Measurements from ENCODE around the gene FOXS1. TPM values are rescaled to one million over a fixed set of nuclear protein-coding genes. Genes with fewer than 3 reads are reported as not detected.

FOXS1 gene
- total and polyA plus RNA-seq, 10 donors, result 1.4 to 5.7 (median 2.1) TPM

- H3K27ac ChIP-seq, result no peak overlapping the region
- H3K4me3 ChIP-seq, result no peak overlapping the region
- no peak for DNase-seq
- H3K27me3 ChIP-seq (replicated peaks in 1 of 7), result no peaks in the 10 kb centered on the region
- WGBS, 5 donors, result 51 to 66% (median 58%) methylated on average over 13 to 15 of the region's 15 CpGs
- no peak for TF ChIP-seq POLR2AphosphoS5 (IDR thresholded peaks at IDR 0.05)
- no peak for TF ChIP-seq POLR2A (IDR thresholded peaks at IDR 0.05)
- TF ChIP-seq CTCF (IDR thresholded peaks at IDR 0.05 in 8 of 11, conservative IDR thresholded peaks at IDR 0.05 in 3 of 11), result no peak
- H3K9me3 ChIP-seq, result no peaks in the 10 kb centered on the region
- peaks cover 0 to 33% (median 17%) of the 10 kb centered on the region in 6 donors for H3K4me1 ChIP-seq
- intact Hi-C loops (cut with DNase I; ENCODE audit: low total_unique reads), result no loop called here
- no peaks in the 10 kb centered on the region for H3K36me3 ChIP-seq
Observed at GRCh38 chr20:31811796-31812728, 33.3 kb downstream of the FOXS1 start.

GRCh38 chr20:31811198-31811597 is 34.2 kb downstream of the FOXS1 start:
- 90 to 95% (median 93%) methylated on average over 4 of the region's 4 CpGs for WGBS, 5 donors
- DNase-seq, result no peak
- Histone ChIP-seq H3K27ac (no peak overlapping the region), H3K4me3 (no peak overlapping the region), H3K36me3 (peaks cover 0 to 6% (median 0%) of the 10 kb centered on the region in 6 donors), H3K4me1 (peaks cover 7 to 41% (median 25%) of the 10 kb centered on the region in 6 donors), H3K9me3 (no peaks in the 10 kb centered on the region), H3K27me3 (replicated peaks in 1 of 7) (no peaks in the 10 kb centered on the region)
- intact Hi-C loops (cut with DNase I; ENCODE audit: low total_unique reads), result no loop called here
- TF ChIP-seq CTCF (IDR thresholded peaks at IDR 0.05 in 8 of 11, conservative IDR thresholded peaks at IDR 0.05 in 3 of 11) (no peak), POLR2AphosphoS5 (IDR thresholded peaks at IDR 0.05) (no peak), POLR2A (IDR thresholded peaks at IDR 0.05) (no peak)

GRCh38 chr20:31809661-31810060 is 35.7 kb downstream of the FOXS1 start:
- no peak overlapping the region for H3K27ac ChIP-seq
- TF ChIP-seq CTCF (IDR thresholded peaks at IDR 0.05 in 8 of 11, conservative IDR thresholded peaks at IDR 0.05 in 3 of 11), result no peak
- TF ChIP-seq POLR2AphosphoS5 (IDR thresholded peaks at IDR 0.05), result no peak
- TF ChIP-seq POLR2A (IDR thresholded peaks at IDR 0.05), result no peak
- H3K27me3 ChIP-seq (replicated peaks in 1 of 7), result no peaks in the 10 kb centered on the region
- 79 to 90% (median 83%) methylated on average over 3 of the region's 3 CpGs for WGBS, 5 donors
- no peak for DNase-seq
- no peak overlapping the region for H3K4me3 ChIP-seq
- peaks cover 4 to 34% (median 18%) of the 10 kb centered on the region in 6 donors for H3K4me1 ChIP-seq
- intact Hi-C loops (cut with DNase I; ENCODE audit: low total_unique reads), result no loop called here
- H3K9me3 ChIP-seq, result no peaks in the 10 kb centered on the region
- H3K36me3 ChIP-seq, result peaks cover 0 to 17% (median 0%) of the 10 kb centered on the region in 6 donors

- TF ChIP-seq POLR2AphosphoS5 (IDR thresholded peaks at IDR 0.05) (no peak), POLR2A (IDR thresholded peaks at IDR 0.05) (no peak), CTCF (IDR thresholded peaks at IDR 0.05 in 8 of 11, conservative IDR thresholded peaks at IDR 0.05 in 3 of 11) (no peak)
- H3K27me3 ChIP-seq (replicated peaks in 1 of 7), result no peaks in the 10 kb centered on the region
- H3K4me3 ChIP-seq, result no peak overlapping the region
- no peak for DNase-seq
- peaks cover 0 to 29% (median 0%) of the 10 kb centered on the region in 6 donors for H3K36me3 ChIP-seq
- H3K27ac ChIP-seq, result no peak overlapping the region
- no peaks in the 10 kb centered on the region for H3K9me3 ChIP-seq
- intact Hi-C loops (cut with DNase I; ENCODE audit: low total_unique reads), result no loop called here
- peaks cover 4 to 34% (median 18%) of the 10 kb centered on the region in 6 donors for H3K4me1 ChIP-seq
- 81 to 95% (median 90%) methylated on average over 3 of the region's 3 CpGs for WGBS, 5 donors
Observed at GRCh38 chr20:31808481-31808880, 36.9 kb downstream of the FOXS1 start.

All from spleen (tissue), 11 donors.